22Rv1 (cell line): ENCODE data around the gene PNPLA5.

Source experiments
- H3K27ac ChIP-seq: fragments of 450-650 bp; 2 replicates; pipeline ENCODE4 v1.5.1; 2017
- ZFX ChIP-seq: fragments of 450-650 bp; IDR thresholded peaks from 2 replicates; pipeline ENCODE4 v1.6.1; 2017; ENCODE audit warnings: antibody characterized with exemption, borderline replicate concordance
- TF ChIP-seq, protein P1 (sequence below): fragments of 450-650 bp; IDR thresholded peaks from 2 replicates; pipeline ENCODE4 v1.5.1; 2017; ENCODE audit warnings: mild to moderate bottlenecking

Gene PNPLA5

DNA sequence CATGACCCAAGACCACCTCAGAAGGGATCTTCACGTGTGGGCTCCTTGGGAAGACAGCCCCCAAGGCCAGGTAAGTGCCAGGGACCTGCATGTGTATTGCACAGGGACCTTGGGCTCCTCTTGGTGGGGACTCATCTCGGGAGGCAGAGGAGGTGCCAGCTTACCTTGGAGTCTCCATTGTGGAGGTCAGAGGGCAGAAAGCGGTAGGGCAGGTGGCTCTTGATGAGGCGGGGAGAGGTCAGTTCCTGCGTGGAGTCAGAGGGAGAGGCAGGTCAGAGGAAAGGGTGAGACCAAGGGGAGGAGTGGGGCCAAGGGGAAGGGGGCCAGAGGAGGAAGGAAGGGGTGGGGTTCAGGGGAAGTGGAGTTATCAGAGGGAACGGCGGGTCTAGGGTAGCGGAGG is 52.0 kb downstream of the PNPLA5 start:
- TF ChIP-seq, protein P1, sequence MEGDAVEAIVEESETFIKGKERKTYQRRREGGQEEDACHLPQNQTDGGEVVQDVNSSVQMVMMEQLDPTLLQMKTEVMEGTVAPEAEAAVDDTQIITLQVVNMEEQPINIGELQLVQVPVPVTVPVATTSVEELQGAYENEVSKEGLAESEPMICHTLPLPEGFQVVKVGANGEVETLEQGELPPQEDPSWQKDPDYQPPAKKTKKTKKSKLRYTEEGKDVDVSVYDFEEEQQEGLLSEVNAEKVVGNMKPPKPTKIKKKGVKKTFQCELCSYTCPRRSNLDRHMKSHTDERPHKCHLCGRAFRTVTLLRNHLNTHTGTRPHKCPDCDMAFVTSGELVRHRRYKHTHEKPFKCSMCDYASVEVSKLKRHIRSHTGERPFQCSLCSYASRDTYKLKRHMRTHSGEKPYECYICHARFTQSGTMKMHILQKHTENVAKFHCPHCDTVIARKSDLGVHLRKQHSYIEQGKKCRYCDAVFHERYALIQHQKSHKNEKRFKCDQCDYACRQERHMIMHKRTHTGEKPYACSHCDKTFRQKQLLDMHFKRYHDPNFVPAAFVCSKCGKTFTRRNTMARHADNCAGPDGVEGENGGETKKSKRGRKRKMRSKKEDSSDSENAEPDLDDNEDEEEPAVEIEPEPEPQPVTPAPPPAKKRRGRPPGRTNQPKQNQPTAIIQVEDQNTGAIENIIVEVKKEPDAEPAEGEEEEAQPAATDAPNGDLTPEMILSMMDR = no peak
- no peak for TF ChIP-seq ZFX
- no peak overlapping the region for H3K27ac ChIP-seq

DNA sequence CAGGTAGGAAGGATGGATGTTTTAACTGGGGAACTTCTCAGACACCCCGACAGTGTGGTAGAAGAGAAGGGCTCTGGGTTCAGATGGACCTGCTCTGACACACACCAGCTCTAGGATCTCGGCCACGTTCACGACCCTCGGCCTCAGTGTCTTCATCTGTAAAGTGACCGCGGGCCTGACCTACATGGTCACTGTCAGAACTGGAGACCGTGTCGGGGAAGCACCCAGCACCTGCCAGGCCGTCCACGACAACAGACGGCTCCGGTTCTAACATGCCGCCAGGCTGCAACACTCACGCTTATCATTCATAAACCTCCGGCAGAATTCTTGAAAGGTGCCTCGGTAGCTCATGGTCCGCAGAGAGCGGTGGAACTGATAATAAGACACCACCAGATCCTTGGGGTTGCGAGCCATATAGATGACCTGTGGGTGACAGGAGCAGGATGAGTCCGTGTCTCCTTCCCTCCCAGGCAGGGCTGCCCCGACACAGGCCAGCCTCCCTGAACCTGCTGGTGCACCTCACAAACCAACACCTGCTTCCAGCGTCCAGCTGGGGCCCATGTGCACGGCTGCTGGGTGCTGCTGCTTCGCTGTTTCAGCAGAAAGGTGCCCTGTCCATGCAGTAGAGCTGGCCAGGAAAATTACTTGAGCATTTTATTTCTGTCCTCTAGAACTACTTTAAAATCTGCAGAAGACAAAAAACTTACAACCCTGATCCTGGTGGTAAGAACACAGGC is 53.1 kb downstream of the PNPLA5 start:
- TF ChIP-seq, protein P1 = no peak
- no peak for TF ChIP-seq ZFX

DNA sequence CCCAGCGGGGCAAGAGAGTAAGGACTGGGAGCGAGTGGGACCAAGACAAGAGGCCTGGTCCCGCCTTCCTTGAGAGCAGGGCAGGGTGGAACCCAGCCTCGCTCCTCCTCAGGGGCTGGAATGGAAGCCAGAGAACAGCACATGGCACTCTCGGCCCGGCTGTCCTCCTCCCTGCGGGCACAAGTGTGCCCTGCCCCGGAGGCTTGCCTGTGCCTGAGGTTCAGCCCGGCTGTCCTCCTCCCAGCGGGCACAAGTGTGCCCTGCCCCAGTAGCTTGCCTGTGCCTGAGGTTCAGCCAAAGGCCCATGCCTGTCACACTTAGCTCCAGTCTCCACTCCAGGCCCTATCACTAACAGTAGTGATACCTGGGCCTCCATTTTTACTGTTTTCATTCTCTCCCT is 53.7 kb downstream of the PNPLA5 start:
- H3K27ac ChIP-seq = no peak overlapping the region
- TF ChIP-seq ZFX = no peak
- TF ChIP-seq, protein P1 = no peak

More for the DNA sequence above, 53.1 kb downstream of the PNPLA5 start:
- H3K27ac ChIP-seq = no peak overlapping the region

DNA sequence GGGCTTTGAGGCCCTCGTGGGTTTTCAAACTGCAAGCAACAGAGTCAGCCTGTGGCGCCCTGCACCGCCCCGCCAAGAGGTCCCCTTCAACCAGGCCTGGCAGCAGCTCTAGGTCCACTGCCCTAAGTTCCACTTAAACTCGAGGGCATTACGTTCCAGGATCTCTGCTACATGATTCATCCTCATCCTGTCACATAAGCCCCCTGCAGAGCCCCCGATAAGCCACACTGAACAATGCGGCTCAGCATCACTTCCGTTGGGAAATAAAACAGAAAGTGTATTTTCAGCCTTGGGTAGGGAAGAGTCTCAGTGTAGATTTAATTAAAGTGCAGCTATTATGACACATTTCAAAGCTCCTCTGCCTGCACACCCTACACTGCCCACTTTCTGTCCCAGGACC is 54.1 kb downstream of the PNPLA5 start:
- TF ChIP-seq, protein P1 = no peak
- no peak for TF ChIP-seq ZFX
- no peak overlapping the region for H3K27ac ChIP-seq

DNA sequence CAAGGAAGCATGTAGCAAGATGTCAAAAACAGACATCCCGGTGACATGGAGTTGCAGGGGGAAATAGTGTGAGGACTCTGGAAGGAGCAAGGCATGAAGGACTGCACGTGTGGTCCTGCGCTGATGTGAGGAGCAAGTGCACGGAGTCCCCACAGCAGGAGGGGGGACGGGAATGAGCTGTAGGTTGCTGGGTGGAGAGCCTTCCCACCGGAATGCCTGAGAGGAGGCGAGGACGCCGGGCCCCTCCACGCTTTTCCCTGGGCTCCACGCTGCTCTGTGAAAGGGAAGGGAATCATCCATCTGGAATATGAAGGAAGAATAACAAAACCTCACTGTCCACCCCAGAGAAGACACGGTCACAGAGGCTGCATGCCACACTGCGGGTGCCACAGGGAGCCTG is 56.1 kb downstream of the PNPLA5 start:
- no peak overlapping the region for H3K27ac ChIP-seq
- no peak for TF ChIP-seq ZFX
- TF ChIP-seq, protein P1 = no peak

DNA sequence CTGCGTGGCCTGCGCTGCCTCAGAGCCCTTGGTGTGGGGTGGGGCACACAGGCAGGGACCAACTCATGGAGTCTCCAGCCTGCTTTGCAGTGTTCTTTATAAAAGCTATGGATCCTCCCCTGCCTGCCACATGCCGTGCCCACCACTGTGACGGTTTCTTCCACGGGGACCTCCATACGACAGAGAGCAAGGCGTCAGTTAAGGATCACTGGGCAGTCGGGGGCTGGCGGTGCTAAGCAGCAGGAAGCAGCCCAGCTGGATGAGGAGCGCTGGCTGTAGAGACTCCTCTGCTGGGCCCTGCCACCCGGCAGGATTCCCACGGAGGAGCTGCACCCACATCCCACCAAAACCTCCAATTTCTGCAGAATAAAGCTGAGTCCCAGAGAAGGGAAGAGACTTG is 56.6 kb downstream of the PNPLA5 start:
- no peak overlapping the region for H3K27ac ChIP-seq
- TF ChIP-seq, protein P1 = no peak
- no peak for TF ChIP-seq ZFX

DNA sequence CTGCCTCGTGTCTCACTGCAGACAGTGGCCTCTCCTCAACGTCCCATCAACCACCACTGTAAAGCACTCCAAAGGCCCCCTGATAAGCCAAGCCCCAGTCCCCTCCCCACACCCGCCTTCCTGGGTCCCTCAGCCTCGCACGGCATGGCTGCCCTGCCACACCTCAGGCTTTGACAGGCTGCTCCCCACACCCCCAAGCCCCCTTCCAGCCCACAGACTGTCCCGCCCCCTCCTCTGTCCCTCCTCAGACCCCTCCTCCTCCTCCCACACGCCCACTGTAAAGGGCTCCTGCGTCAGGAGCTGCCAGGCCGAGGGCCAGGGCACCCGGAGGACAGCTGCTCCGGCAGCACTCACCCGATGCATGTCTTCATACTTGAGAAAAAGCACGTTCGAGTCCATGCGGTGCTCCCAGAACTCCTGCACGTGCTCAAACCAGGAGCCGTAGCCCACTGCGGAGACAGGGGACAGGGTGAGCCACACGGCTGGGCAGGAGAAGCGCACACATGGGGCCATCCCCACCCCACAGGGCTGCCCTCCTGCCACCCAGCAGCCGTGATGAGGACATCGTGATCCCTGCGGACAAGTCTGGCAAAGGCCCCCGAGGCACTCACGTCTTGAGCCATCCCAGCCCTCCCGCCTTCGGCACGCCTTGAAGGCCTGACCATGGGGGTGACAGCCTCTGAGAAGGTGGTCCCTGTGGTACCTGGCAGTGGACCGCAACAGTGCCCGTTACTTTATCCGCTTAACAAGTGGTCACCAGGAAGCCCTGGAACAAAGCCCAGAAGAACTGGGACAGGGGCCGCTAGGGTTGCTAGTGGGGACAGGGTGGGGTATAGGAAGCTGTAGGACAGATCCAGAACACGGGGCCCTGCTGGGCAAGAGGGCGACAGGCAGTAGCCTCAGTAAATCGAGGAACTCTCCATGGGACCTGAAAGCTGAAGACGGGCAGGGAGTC is 58.2 kb downstream of the PNPLA5 start:
- H3K27ac ChIP-seq = no peak overlapping the region
- no peak for TF ChIP-seq ZFX
- TF ChIP-seq, protein P1 = no peak
